ENCODE data around the gene TMEM234.
"Not testable (repeated sequence)": the region's sequence is repeated elsewhere in the genome, so short reads cannot be mapped to it uniquely, and the experiment has no call there.

Gene TMEM234

GRCh38 chr1:32221980-32222755 lies at the start of gene TMEM234, which contains the start of gene EIF3I:
Gene TMEM234 (minus strand): TSS chr1:32222353. CDS start chr1:32222322, 31 bp downstream.
Gene EIF3I (plus strand): TSS chr1:32222407. CDS start chr1:32222442, 35 bp downstream.
- peak; percentile 100 for DNase-seq (ENCODE audit: extremely low spot score)
- ChIA-PET POLR2A (interaction anchor here (0.6 to 3.4 kb wide), 4 partner anchors 14 to 150 kb away, joined by 3 to 10 read pairs (median 4); partner anchors contain the start of genes DCDC2B and IQCC), CTCF (interaction anchor here (1.0 kb wide), 1 partner anchor 9 kb away, joined by 3 read pairs; no protein-coding TSS in a partner anchor)
- TF ChIP-seq L3MBTL2 (conservative IDR thresholded peaks at IDR 0.05) (peak; percentile 52; the same call in 1 of the 2 replicates), ELF4 (IDR thresholded peaks at IDR 0.05) (peak; percentile 97), ARNT (IDR thresholded peaks at IDR 0.05) (no peak)

DNA sequence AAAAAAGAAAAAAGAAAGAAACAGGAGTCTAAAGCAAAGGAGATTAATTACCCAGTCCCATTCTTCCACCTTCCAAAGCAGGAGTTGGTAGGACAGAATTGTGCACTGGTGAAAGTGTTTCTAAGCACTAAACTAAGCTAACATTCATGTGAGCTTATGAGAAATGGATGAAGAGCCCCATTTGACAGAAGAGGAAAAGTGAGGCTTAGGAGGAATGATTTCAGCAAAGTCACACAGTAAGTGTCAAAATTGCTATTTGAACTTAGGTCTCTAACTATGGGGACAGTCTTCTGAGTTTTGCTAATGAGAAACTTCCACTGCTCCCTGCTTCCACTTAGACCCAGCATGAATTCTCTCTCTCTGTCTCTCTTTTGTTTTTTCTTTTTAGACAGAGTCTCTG lies 47.6 kb upstream of the TMEM234 start:
- no peak for DNase-seq (ENCODE audit: extremely low spot score)
- ChIA-PET POLR2A (no interaction called here), CTCF (no interaction called here)
- TF ChIP-seq HDGF (IDR thresholded peaks at IDR 0.05; ENCODE audit: borderline replicate concordance) (no peak), LEF1 (IDR thresholded peaks at IDR 0.05; ENCODE audit: borderline replicate concordance) (no peak), FOXK2 (IDR thresholded peaks at IDR 0.05) (no peak), SUZ12 (IDR thresholded peaks at IDR 0.05) (no peak), ARNT (IDR thresholded peaks at IDR 0.05) (no peak), SP1 (IDR thresholded peaks at IDR 0.05) (no peak), ZNF384 (IDR thresholded peaks at IDR 0.05) (no peak), TARDBP (IDR thresholded peaks at IDR 0.05) (no peak), CTBP1 (IDR thresholded peaks at IDR 0.05; ENCODE audit: borderline replicate concordance) (no peak), FOXM1 (IDR thresholded peaks at IDR 0.05; ENCODE audit: borderline replicate concordance) (no peak)
- TF ChIP-seq, protein P1, sequence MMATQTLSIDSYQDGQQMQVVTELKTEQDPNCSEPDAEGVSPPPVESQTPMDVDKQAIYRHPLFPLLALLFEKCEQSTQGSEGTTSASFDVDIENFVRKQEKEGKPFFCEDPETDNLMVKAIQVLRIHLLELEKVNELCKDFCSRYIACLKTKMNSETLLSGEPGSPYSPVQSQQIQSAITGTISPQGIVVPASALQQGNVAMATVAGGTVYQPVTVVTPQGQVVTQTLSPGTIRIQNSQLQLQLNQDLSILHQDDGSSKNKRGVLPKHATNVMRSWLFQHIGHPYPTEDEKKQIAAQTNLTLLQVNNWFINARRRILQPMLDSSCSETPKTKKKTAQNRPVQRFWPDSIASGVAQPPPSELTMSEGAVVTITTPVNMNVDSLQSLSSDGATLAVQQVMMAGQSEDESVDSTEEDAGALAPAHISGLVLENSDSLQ (IDR thresholded peaks at IDR 0.05), result no peak

DNA sequence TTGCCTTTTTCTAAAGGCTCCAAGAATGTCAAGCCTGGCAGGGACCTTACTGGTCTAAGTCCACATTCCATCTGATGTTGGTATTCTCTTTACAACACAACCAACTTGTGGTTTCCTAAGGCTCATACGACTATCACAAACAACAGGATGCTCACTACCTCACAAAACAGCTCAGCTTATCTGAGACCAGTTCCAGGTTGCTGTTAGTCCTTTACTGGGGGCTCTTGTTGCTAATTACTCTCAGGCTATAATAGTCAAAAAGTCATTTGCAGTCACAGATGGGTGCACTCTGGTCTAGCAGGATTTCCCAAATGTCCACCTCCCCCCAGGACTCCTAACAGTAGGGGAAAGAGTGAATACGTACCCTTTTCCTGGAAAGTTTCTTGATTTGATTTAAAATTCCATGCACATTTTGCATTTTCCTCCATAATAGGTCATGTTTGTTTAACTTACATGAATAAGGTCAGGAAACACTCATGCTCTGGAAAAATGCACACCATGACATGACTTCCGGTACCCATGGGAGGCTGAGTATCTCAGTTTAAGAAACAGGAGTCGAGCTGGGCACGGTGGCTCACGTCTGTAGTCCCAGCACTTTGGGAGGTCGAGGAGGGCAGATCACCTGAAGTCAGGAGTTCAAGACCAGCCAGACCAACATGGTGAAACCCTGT lies 44.9 kb upstream of the TMEM234 start:
- ChIA-PET CTCF (no interaction called here), POLR2A (no interaction called here)
- no peak for DNase-seq (ENCODE audit: extremely low spot score)
- TF ChIP-seq, protein P1 (IDR thresholded peaks at IDR 0.05), result no peak
- TF ChIP-seq FOXM1 (IDR thresholded peaks at IDR 0.05; ENCODE audit: borderline replicate concordance), result no peak
- TF ChIP-seq FOXA1 (IDR thresholded peaks at IDR 0.05), result no peak
- TF ChIP-seq BHLHE40 (IDR thresholded peaks at IDR 0.05; ENCODE audit: borderline replicate concordance), result no peak
- TF ChIP-seq LEF1 (IDR thresholded peaks at IDR 0.05; ENCODE audit: borderline replicate concordance), result no peak
- TF ChIP-seq ARNT (IDR thresholded peaks at IDR 0.05), result no peak
- TF ChIP-seq HDGF (IDR thresholded peaks at IDR 0.05; ENCODE audit: borderline replicate concordance), result no peak
- no peak for TF ChIP-seq TARDBP (IDR thresholded peaks at IDR 0.05)
- no peak for TF ChIP-seq NFRKB (IDR thresholded peaks at IDR 0.05)
- no peak for TF ChIP-seq CTBP1 (IDR thresholded peaks at IDR 0.05; ENCODE audit: borderline replicate concordance)
- no peak for TF ChIP-seq FOXK2 (IDR thresholded peaks at IDR 0.05)
- no peak for TF ChIP-seq SP1 (IDR thresholded peaks at IDR 0.05)
- no peak for TF ChIP-seq SUZ12 (IDR thresholded peaks at IDR 0.05)
- no peak for TF ChIP-seq ZNF384 (IDR thresholded peaks at IDR 0.05)
- no peak for TF ChIP-seq ELF4 (IDR thresholded peaks at IDR 0.05)
- TF ChIP-seq L3MBTL2 (conservative IDR thresholded peaks at IDR 0.05), result no peak

DNA sequence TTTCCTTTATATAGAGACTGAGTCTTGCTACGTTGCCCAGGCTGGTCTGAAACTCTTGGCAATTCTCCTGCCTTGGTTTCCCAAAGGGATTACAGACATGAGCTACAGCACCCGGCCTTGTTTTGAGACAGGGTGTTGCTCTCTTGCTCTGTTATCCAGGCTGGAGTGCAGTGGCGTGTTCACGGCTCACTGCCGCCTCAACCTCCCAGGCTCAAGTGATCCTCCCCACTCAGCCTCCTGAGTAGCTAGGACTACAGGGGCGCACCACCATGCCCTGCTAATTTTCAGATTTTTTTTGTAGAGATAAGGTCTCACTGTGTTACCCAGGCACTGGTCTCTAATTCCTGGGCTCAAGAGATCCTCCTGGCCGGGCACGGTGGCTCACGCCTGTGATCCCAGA lies 43.7 kb upstream of the TMEM234 start:
- POLR2A ChIA-PET, result no interaction called here
- no peak for TF ChIP-seq FOXA1 (IDR thresholded peaks at IDR 0.05)
- no peak for TF ChIP-seq ARNT (IDR thresholded peaks at IDR 0.05)
- TF ChIP-seq NFRKB (IDR thresholded peaks at IDR 0.05), result no peak
- no peak for TF ChIP-seq SUZ12 (IDR thresholded peaks at IDR 0.05)
- TF ChIP-seq FOXM1 (IDR thresholded peaks at IDR 0.05; ENCODE audit: borderline replicate concordance), result no peak
- CTCF ChIA-PET, result no interaction called here
- no peak for DNase-seq (ENCODE audit: extremely low spot score)

- no peak for DNase-seq (ENCODE audit: extremely low spot score)
- TF ChIP-seq NFRKB (IDR thresholded peaks at IDR 0.05) (no peak), TARDBP (IDR thresholded peaks at IDR 0.05) (no peak), CTBP1 (IDR thresholded peaks at IDR 0.05; ENCODE audit: borderline replicate concordance) (no peak), SP1 (IDR thresholded peaks at IDR 0.05) (no peak), FOXA1 (IDR thresholded peaks at IDR 0.05) (no peak), ZNF384 (IDR thresholded peaks at IDR 0.05) (no peak), LEF1 (IDR thresholded peaks at IDR 0.05; ENCODE audit: borderline replicate concordance) (no peak)
- ChIA-PET POLR2A (no interaction called here), CTCF (no interaction called here)
These were observed 41.6 kb upstream of the TMEM234 start for GRCh38 chr1:32263744-32264143.

DNA sequence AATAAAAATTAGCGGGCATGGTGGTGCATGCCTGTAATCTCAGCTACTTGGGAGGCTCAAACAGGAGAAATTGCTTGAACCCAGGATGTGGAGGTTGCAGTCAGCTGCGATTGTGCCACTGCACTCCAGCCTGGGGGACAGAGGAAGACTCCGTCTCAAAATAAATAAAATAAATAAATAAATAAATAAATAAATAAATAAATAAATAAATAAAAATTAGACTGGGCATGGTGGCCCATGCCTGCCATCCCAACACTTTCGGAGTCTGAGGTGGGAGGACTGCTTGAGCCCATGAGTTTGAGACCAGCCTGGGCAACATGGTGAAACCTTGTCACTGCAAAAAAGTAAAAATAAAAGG lies 41.1 kb upstream of the TMEM234 start:
- POLR2A ChIA-PET; CTCF ChIA-PET; DNase-seq (ENCODE audit: extremely low spot score): not testable (repeated sequence)

- POLR2A ChIA-PET, result no interaction called here
- TF ChIP-seq HDGF (IDR thresholded peaks at IDR 0.05; ENCODE audit: borderline replicate concordance), result no peak
- no peak for TF ChIP-seq SP1 (IDR thresholded peaks at IDR 0.05)
- no peak for TF ChIP-seq CTBP1 (IDR thresholded peaks at IDR 0.05; ENCODE audit: borderline replicate concordance)
- TF ChIP-seq FOXM1 (IDR thresholded peaks at IDR 0.05; ENCODE audit: borderline replicate concordance), result no peak
- no peak for TF ChIP-seq BHLHE40 (IDR thresholded peaks at IDR 0.05; ENCODE audit: borderline replicate concordance)
- TF ChIP-seq, protein P1 (IDR thresholded peaks at IDR 0.05), result no peak
- TF ChIP-seq SUZ12 (IDR thresholded peaks at IDR 0.05), result no peak
- no peak for TF ChIP-seq ARNT (IDR thresholded peaks at IDR 0.05)
- no peak for TF ChIP-seq ZNF384 (IDR thresholded peaks at IDR 0.05)
- no peak for DNase-seq (ENCODE audit: extremely low spot score)
- CTCF ChIA-PET, result interaction anchor here (1.0 kb wide), 1 partner anchor 24 kb away, joined by 4 read pairs; no protein-coding TSS in a partner anchor
These were observed 35.0 kb upstream of the TMEM234 start for GRCh38 chr1:32257227-32257508.
